Activated T-cell treated with anti-CD3 and anti-CD28 coated beads, Interleukin-2, amount 50 U/mL, for 1 hour (primary cell): Measurements from ENCODE around the gene SPATA1.
"Not testable (repeated sequence)": the region's sequence is repeated elsewhere in the genome, so short reads cannot be mapped to it uniquely, and the experiment has no call there.

Experiments used
- DNase-seq: peaks from one replicate; pipeline ENCODE4 v3.0.0-alpha.2; 2020

SPATA1 gene

DNA sequence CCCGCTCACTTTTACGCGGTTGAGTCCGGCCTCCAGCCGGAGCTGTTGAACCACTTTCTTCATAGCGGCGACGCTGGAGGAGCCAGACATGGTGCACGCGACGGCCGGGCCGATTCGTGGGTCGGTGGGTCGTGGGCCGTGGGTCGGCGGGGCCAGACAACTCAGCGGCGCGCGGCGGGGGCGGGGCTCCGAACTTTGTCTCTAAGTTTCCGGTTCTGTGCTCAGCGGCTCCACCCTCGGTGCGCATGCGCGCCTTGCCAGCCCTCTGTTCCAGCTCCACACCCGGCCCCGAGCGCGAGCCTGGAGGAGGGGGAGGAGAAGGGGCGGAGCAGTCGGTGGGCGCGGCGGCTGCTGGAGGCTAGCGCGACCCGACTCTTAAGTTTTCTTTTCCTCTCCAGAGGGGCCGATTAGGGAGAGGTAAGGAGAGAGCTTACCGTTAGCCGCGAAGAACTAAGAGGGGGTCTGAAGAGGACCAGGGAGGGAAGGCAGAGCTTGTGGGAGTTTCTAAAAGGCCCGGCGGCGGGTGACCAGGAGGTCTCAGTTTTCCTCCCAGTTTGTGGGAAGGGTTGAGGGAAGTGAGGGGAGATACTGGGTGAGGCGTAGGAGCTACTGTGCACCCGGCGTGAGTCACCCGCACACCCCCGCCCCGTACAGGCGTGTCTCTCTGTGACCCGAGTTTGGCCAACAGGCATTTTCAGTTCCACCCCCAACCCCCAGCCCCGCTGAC lies at the start of gene SPATA1, which contains the start of gene GNG5:
Gene SPATA1 (plus strand): TSS at position 385 of the 727 bp plus-strand sequence. CDS start 9,974 bp downstream, outside the sequence.
Gene GNG5 (minus strand): TSS at position 580 of the 727 bp plus-strand sequence. CDS start 490 bp downstream, at position 90.
- DNase-seq: peak; percentile 97

GRCh38 chr1:84462118-84462517 lies 44.1 kb upstream of the SPATA1 start:
- DNase-seq: no peak

- no peak for DNase-seq
Measured at GRCh38 chr1:84467298-84467697, 38.9 kb upstream of the SPATA1 start.

GRCh38 chr1:84476225-84476624 lies 30.0 kb upstream of the SPATA1 start:
- no peak for DNase-seq

- DNase-seq: peak; percentile 81
Measured at GRCh38 chr1:84478876-84479868, 27.0 kb upstream of the SPATA1 start, which contains the start of gene RPF1. TSS of gene RPF1 (plus strand) at chr1:84479266. CDS start at chr1:84479282, 16 bp downstream.

GRCh38 chr1:84479998-84480397 lies 26.2 kb upstream of the SPATA1 start:
- no peak for DNase-seq

DNA sequence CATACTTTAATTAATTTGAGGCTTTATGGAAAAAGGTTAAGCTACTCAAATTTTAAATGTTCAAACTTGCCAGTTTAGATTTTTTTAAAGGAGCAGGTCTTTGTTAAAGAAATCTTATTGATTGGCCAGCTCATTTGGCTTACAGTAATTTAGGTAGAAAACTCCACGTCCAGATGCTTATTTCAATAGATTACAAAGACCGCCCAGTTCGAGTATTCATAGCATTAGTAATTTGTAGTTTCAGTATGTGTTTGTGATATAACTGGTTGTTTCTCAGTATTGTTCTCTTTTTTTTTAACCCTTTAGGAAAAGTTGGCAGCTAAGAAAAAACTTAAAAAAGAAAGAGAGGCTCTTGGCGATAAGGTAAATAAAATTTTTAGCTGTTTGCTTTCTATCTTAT lies 25.5 kb upstream of the SPATA1 start:
- no peak for DNase-seq

- DNase-seq: no peak
Measured at GRCh38 chr1:84481317-84481716, 24.9 kb upstream of the SPATA1 start.

DNA sequence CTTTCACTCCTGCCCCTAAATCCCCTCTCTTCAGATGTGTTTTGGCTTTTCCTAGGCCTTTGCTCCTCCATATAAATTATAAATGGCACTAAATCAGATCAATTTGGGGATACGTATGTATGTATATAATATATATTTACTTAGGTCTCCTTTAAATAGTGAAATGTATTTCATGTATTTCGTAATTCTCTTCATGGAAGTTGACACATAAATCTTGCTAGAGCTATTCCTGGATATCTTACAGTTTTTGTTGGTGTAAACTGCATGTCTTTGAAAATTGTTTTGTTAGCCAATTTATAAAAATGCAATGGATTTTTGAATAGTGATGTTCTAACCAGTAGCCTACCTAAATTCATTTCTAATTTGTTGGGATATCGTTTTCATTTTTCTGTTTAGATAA lies 18.1 kb upstream of the SPATA1 start:
- no peak for DNase-seq

GRCh38 chr1:84489766-84490165 lies 16.4 kb upstream of the SPATA1 start:
- no peak for DNase-seq

DNA sequence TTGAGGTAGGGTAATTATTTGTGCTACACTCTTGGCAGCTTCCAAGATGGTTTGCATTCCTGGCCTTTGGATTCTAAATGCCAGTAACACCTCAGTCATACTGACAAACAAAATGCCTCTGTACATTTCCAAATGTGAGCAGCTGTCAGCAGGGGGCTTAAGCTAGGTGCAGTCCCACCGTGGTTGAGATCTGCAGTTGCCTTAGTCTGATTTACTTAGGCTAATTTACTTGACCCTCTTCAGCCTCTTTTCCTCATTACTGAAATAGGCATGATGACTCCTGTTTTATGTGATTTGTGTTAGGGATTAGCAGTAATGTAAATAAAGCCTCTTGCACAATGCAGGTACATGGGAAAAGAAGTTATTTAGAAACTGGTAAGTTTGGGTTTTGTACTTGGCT lies 13.5 kb upstream of the SPATA1 start:
- DNase-seq: no peak

DNA sequence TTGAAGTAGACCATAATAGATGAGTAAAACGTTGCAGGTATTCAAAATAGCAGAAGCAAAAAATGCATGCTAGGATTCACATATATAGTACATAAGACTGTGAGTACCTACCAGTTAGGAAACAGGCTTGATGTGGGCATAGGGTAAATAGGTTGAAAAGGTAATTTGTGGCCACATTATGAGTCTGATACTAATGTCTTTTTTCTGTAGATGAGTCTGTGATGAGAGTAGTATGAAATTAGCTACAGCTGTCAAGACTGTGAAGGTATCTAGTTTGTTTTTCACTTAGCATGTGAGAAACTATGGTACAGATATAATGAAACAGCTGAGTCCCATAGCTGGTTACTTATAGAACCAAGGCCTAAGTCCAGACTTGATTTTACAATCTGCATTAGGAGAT lies 12.4 kb upstream of the SPATA1 start:
- DNase-seq: no peak

DNA sequence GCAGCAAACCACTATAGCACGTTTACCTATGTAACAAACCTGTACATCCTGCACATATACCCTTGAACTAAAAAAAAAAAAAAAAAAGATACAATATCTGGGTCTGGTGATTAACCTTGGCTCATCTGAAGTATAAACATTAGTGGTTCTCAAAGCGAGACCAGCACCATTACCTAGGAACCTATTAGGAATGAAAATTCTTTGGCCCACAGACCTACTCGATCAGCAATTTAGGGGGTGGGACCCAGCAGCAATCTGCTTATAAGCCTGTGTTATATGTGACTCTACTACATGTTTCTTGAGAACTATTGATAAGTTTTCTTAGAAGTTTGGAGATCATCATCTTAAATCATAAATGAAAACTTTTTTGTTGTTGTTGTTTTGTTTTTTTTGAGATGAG lies 9.7 kb upstream of the SPATA1 start:
- no peak for DNase-seq

- DNase-seq: no peak
Measured at GRCh38 chr1:84497631-84498275, 8.4 kb upstream of the SPATA1 start.

- DNase-seq: no peak
Measured at GRCh38 chr1:84502927-84503326, 3.3 kb upstream of the SPATA1 start.

DNA sequence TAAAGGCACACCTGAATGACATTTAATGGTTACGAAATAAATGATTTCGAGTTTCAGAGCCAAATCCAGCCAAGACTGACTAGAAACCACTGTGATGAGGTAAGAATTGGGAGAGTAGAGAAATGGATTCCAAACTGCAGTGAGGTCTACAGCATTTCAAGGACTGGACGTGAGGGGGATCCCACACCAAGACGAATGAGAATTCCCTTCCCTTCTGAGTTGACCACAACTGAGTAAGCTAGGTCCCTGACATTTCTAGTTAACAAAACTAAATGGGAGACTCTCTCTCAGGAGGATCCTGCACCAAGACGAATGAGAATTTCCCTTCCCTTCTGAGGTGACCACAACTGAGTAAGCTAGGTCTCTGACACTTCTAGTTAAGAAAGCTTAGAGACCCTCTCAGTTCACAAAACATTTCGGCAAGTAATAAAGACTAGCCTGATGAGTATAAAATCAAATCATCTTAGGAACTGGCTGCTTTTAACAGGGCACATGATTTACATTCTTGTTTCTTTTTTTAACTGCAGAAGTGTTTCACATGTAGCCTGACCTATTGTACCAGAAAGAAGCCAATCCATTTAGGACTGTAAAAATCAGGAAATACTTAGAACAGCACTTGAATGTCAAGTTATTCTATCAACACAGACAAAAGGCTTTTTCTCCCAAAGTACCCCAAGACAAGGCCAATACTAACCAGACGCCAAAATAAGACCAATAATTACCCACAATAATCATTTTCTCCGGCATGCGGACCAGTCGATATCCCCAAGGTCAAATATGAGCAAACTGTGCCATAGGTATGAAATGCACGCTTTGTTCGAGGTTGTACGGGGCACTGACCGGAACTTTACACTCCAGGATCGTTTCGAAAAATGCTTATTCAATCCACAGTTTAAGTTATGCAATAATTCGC lies 1.4 kb upstream of the SPATA1 start:
- no peak for DNase-seq

GRCh38 chr1:84505493-84506001 lies 639 bp upstream of the SPATA1 start:
- no peak for DNase-seq

GRCh38 chr1:84506729-84507453 lies 705 bp downstream of the SPATA1 start:
- no peak for DNase-seq

DNA sequence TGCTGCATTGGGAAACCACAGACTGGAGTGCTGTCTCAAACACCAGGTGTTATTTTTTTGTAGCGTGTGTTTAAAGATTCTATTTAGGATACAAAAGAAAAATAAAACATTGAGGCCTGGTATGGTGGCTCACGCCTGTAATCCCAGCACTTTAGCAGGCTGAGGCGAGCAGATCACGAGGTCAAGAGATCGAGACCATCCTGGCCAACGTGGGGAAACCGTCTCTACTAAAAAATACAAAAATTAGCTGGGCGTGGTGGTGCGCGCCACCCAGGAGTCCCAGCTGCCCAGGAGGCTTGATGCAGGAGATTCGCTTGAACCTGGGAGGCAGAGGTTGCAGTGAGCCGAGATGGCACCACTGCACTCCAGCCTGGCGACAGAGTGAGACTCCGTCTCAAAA lies 1.7 kb downstream of the SPATA1 start:
- not testable (repeated sequence) for DNase-seq

- no peak for DNase-seq
Measured at GRCh38 chr1:84508510-84508909, 2.3 kb downstream of the SPATA1 start.

GRCh38 chr1:84509029-84509428 lies 2.8 kb downstream of the SPATA1 start:
- DNase-seq: no peak
